BLaER1 treated with 17β-estradiol and CSF1 and Interleukin-3, amounts not matched to agents 10 nM and 100 nM (cell line): ENCODE results near the gene VEPH1.
A peak's percentile ranks its signal among the peaks of the same experiment; 100 is the strongest.

Experiments
- H3K27ac ChIP-seq, 11 experiments: shearing (Covaris generic); formaldehyde crosslinking; 2 replicates each; pipeline ENCODE4 v1.8.1; 2022
- H3K27me3 ChIP-seq, 11 experiments: shearing (Covaris generic); formaldehyde crosslinking; 2 replicates each; pipeline ENCODE4 v1.8.1; 2022
- H3K36me3 ChIP-seq, 11 experiments: shearing (Covaris generic); formaldehyde crosslinking; 2 replicates each; pipeline ENCODE4 v1.8.1; 2022
- H3K4me1 ChIP-seq, 10 experiments: shearing (Covaris generic); formaldehyde crosslinking; 2 replicates each; pipeline ENCODE4 v1.8.1; 2022
- H3K4me2 ChIP-seq, 11 experiments: shearing (Covaris generic); formaldehyde crosslinking; 2 replicates each; pipeline ENCODE4 v1.8.1; 2022
- H3K4me3 ChIP-seq, 10 experiments: shearing (Covaris generic); formaldehyde crosslinking; 2 replicates each; pipeline ENCODE4 v1.8.1; 2022
- H3K9ac ChIP-seq, 11 experiments: shearing (Covaris generic); formaldehyde crosslinking; 2 replicates each; pipeline ENCODE4 v1.8.1; 2022
- H3K9me3 ChIP-seq, 11 experiments: shearing (Covaris generic); formaldehyde crosslinking; replicated peaks in 1 of 11; 2 replicates each; pipeline ENCODE4 v1.8.1; 2022
- H4K20me1 ChIP-seq, 11 experiments: shearing (Covaris generic); formaldehyde crosslinking; 2 replicates each; pipeline ENCODE4 v1.8.1; 2022
- Cebpa-rat ChIP-seq, 11 experiments: shearing (Covaris generic); IDR thresholded peaks; 2 replicates each; pipeline ENCODE4 v1.8.1; 2022

The VEPH1 gene

GRCh38 chr3:157323360-157323759 is 179.9 kb downstream of the VEPH1 start:
- Histone ChIP-seq H3K4me2 (no peak overlapping the region), H3K9ac (no peak overlapping the region), H3K27ac (no peak overlapping the region), H3K4me3 (no peak overlapping the region), H3K4me1 (no peaks in the 10 kb centered on the region), H3K27me3 (no peaks in the 10 kb centered on the region), H3K9me3 (peaks cover 0 to 10% (median 0%) of the 10 kb centered on the region in 11 experiments; a peak in 5 of 22 replicates), H4K20me1 (no peaks in the 10 kb centered on the region), H3K36me3 (no peaks in the 10 kb centered on the region)
- TF ChIP-seq Cebpa-rat (IDR thresholded peaks at IDR 0.05), result no peak

GRCh38 chr3:157319672-157320071 is 183.5 kb downstream of the VEPH1 start:
- Histone ChIP-seq H3K36me3 (no peaks in the 10 kb centered on the region), H3K4me3 (no peak overlapping the region), H3K4me1 (no peaks in the 10 kb centered on the region), H3K9ac (no peak overlapping the region), H3K9me3 (no peaks in the 10 kb centered on the region; a peak in 1 of 22 replicates), H3K27me3 (no peaks in the 10 kb centered on the region), H3K4me2 (no peak overlapping the region), H4K20me1 (no peaks in the 10 kb centered on the region), H3K27ac (no peak overlapping the region)
- TF ChIP-seq Cebpa-rat (IDR thresholded peaks at IDR 0.05), result no peak

GRCh38 chr3:157318639-157319288 is 184.5 kb downstream of the VEPH1 start:
- H3K4me1 ChIP-seq, result no peaks in the 10 kb centered on the region
- H3K9me3 ChIP-seq, result no peaks in the 10 kb centered on the region
- no peak overlapping the region for H3K9ac ChIP-seq
- TF ChIP-seq Cebpa-rat (IDR thresholded peaks at IDR 0.05), result no peak
- H3K27me3 ChIP-seq, result no peaks in the 10 kb centered on the region
- no peak overlapping the region for H3K4me2 ChIP-seq
- H3K27ac ChIP-seq, result no peak overlapping the region
- H3K36me3 ChIP-seq, result no peaks in the 10 kb centered on the region
- no peaks in the 10 kb centered on the region for H4K20me1 ChIP-seq
- no peak overlapping the region for H3K4me3 ChIP-seq

DNA sequence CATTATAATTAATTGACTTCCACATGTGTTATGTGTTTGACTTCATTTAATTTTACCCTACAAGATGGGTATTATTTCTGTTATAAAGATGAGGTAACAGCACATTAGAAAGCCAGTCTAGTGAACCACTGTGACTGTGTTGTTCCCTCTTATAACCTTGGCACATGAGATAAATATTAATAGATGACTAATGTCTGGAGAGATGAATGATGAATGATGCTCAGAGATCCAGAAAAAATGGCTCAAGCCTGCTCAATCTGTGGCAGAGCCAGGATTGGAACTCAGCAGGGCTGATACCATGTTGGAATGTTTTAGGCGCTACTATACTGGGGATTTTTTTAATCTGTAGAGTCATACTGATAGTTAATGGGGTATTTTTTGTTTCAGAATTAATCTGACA is 185.3 kb downstream of the VEPH1 start:
- no peak overlapping the region for H3K4me3 ChIP-seq
- H3K9me3 ChIP-seq, result no peaks in the 10 kb centered on the region
- no peaks in the 10 kb centered on the region for H3K4me1 ChIP-seq
- no peaks in the 10 kb centered on the region for H4K20me1 ChIP-seq
- H3K27ac ChIP-seq, result no peak overlapping the region
- no peak for TF ChIP-seq Cebpa-rat (IDR thresholded peaks at IDR 0.05)
- H3K27me3 ChIP-seq, result no peaks in the 10 kb centered on the region
- H3K9ac ChIP-seq, result no peak overlapping the region
- no peak overlapping the region for H3K4me2 ChIP-seq
- no peaks in the 10 kb centered on the region for H3K36me3 ChIP-seq

DNA sequence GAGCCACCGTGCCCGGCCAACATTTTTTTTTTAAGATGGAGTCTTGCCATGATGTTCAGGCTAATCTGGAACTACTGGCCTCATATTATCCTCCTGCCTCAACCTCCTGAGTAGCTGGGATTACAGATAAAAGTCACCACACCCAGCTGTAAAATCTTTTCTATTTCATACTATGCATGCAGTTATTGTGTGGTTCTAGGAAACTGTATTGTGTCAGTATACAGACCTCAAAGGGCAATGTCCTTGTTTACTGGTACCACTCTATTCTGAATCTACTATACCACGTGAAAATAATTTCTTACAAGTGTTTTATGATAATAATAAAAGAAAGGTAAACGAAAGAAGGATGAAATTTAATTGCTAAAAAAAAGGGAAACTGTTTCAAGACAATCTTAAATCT is 190.0 kb downstream of the VEPH1 start:
- Histone ChIP-seq H3K9ac (no peak overlapping the region), H3K27me3 (no peaks in the 10 kb centered on the region), H3K27ac (no peak overlapping the region), H3K4me3 (no peak overlapping the region), H4K20me1 (no peaks in the 10 kb centered on the region), H3K36me3 (no peaks in the 10 kb centered on the region), H3K4me1 (no peaks in the 10 kb centered on the region), H3K4me2 (no peak overlapping the region), H3K9me3 (no peaks in the 10 kb centered on the region)
- no peak for TF ChIP-seq Cebpa-rat (IDR thresholded peaks at IDR 0.05)

- H3K4me1 ChIP-seq, result no peaks in the 10 kb centered on the region
- no peak overlapping the region for H3K9ac ChIP-seq
- no peaks in the 10 kb centered on the region for H3K27me3 ChIP-seq
- no peak overlapping the region for H3K27ac ChIP-seq
- no peaks in the 10 kb centered on the region for H3K36me3 ChIP-seq
- H4K20me1 ChIP-seq, result no peaks in the 10 kb centered on the region
- H3K4me3 ChIP-seq, result no peak overlapping the region
- no peak overlapping the region for H3K4me2 ChIP-seq
- H3K9me3 ChIP-seq, result no peaks in the 10 kb centered on the region
- no peak for TF ChIP-seq Cebpa-rat (IDR thresholded peaks at IDR 0.05)
These were observed 190.9 kb downstream of the VEPH1 start for GRCh38 chr3:157312376-157312745.

DNA sequence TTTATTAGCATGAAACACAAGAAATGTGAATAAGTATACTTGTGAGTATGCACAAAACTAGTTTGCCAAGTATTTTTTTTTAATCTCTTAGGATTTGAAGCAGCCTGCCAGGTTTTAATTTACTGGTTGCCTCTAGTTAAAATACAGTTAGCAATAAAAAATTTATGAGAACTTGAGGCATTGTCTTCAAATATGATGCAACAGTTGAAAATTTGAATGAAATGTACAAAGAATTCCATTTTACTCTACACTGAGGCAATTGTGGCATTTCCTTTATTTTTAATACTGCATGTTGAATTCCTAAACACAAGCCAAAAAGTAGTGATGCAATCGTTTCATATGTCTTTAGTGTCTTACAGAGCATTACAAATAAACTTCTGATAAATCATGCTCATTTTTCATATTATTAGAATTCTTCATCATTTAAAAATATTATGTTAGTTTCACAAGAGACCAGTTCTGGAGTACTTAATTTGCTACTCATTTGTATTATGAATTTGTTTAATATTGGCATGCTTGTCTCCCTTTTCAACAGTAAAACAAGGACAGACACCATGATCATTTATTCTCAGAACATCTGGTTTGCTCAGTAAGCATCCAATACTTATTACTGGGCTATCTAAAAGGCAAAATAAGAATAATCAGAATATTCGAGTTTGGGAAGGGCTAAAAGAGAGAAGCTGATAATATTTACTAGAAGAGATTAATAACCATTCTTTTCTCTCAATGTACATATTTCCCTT is 191.4 kb downstream of the VEPH1 start:
- H3K4me3 ChIP-seq, result no peak overlapping the region
- H3K4me2 ChIP-seq, result no peak overlapping the region
- H3K9ac ChIP-seq, result no peak overlapping the region
- no peaks in the 10 kb centered on the region for H4K20me1 ChIP-seq
- H3K36me3 ChIP-seq, result no peaks in the 10 kb centered on the region
- no peaks in the 10 kb centered on the region for H3K4me1 ChIP-seq
- H3K27me3 ChIP-seq, result no peaks in the 10 kb centered on the region
- 0 out of 22 replicates have a peak, but pooled peaks of 2 of the 11 experiments have one; percentile 14 to 36 for TF ChIP-seq Cebpa-rat (IDR thresholded peaks at IDR 0.05)
- H3K27ac ChIP-seq, result no peak overlapping the region
- H3K9me3 ChIP-seq, result no peaks in the 10 kb centered on the region

- no peak overlapping the region for H3K9ac ChIP-seq
- no peak for TF ChIP-seq Cebpa-rat (IDR thresholded peaks at IDR 0.05)
- H3K9me3 ChIP-seq, result no peaks in the 10 kb centered on the region
- H4K20me1 ChIP-seq, result no peaks in the 10 kb centered on the region
- H3K27me3 ChIP-seq, result no peaks in the 10 kb centered on the region
- H3K36me3 ChIP-seq, result no peaks in the 10 kb centered on the region
- no peak overlapping the region for H3K4me3 ChIP-seq
- H3K4me2 ChIP-seq, result no peak overlapping the region
- no peaks in the 10 kb centered on the region for H3K4me1 ChIP-seq
- H3K27ac ChIP-seq, result no peak overlapping the region
These were observed 192.7 kb downstream of the VEPH1 start for GRCh38 chr3:157310329-157311052.

- no peak overlapping the region for H3K27ac ChIP-seq
These were observed 196.7 kb downstream of the VEPH1 start for GRCh38 chr3:157306502-157306901.

More at GRCh38 chr3:157306502-157306901, 196.7 kb downstream of the VEPH1 start:
- H3K4me2 ChIP-seq, result no peak overlapping the region
- H3K9me3 ChIP-seq, result no peaks in the 10 kb centered on the region
- H3K4me1 ChIP-seq, result no peaks in the 10 kb centered on the region
- H3K9ac ChIP-seq, result no peak overlapping the region
- TF ChIP-seq Cebpa-rat (IDR thresholded peaks at IDR 0.05), result no peak
- no peaks in the 10 kb centered on the region for H3K27me3 ChIP-seq
- H3K36me3 ChIP-seq, result no peaks in the 10 kb centered on the region
- no peaks in the 10 kb centered on the region for H4K20me1 ChIP-seq
- H3K4me3 ChIP-seq, result no peak overlapping the region
